ENCODE results near the gene RAB3IL1.
"Not testable (repeated sequence)": the region's sequence is repeated elsewhere in the genome, so short reads cannot be mapped to it uniquely, and the experiment has no call there.

The RAB3IL1 gene

DNA sequence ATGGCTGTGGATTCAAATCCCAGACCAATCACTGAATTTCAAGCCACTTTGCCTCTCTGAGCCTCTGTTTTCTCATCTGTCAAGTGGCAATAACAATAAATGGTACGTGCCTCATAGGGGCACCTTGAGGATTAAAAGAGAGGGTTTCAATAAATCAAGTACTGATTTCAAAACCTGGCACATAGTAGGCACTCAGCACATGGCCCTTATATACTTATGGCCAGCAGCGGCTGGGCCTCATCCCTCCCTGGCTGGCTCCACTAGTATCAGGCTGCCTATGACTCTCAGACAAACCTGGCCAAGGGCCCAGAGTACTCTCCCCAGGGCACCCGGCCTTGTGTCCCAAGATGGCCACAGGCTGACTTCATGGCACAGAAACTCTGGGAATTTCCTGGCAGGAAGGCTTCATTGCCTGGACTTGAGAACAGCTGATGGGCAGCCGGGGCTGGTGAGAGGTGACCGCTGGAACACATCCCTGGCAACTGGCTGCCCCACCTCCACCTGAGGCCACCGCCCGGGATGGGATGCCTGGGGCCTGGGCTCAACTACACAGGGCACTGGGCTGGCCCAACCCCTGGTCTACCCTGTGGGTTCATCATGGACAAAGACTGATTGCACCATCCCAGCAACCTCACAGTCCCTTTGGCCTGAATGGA is 29.4 kb downstream of the RAB3IL1 start:
- H3K4me1 ChIP-seq (ENCODE audit: control insufficient read depth, insufficient read depth, low read length): peaks cover 11% of the 10 kb centered on the region
- H3K4me3 ChIP-seq (ENCODE audit: insufficient read depth, low read depth, low read length): no peak overlapping the region
- H3K9me3 ChIP-seq (ENCODE audit: control insufficient read depth, low read length): no peaks in the 10 kb centered on the region
- no peaks in the 10 kb centered on the region for H3K36me3 ChIP-seq (ENCODE audit: control insufficient read depth, insufficient read depth, low read length)
- no peak overlapping the region for H3K27ac ChIP-seq (ENCODE audit: insufficient read depth, low read depth, low read length, poor library complexity, severe bottlenecking)
- 93% methylated on average over 7 of the region's 7 CpGs for WGBS, 2 experiments
- H3K27me3 ChIP-seq (ENCODE audit: control insufficient read depth, insufficient read depth, low read length, poor library complexity, severe bottlenecking): peaks cover 25% of the 10 kb centered on the region

DNA sequence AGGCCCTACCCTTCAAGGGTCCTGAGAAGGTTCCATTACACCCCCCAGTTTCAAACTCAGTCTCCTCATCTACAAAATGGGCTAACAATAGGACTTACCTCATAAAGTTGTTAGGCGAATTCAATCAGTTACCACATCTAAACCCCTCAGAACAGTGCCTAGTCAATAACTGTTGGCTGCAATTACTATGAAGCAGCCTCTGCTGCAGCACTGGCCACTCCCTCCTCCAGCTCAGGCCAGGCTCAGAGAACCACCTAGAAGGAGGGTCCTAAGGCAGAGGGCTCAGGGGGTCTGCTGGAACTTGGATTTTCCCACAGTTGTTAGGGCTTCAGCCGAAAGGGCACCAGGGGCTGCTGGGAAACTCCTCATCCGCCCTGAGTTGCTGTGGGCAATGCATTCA is 30.7 kb downstream of the RAB3IL1 start:
- Histone ChIP-seq H3K27ac (ENCODE audit: insufficient read depth, low read depth, low read length, poor library complexity, severe bottlenecking) (no peak overlapping the region), H3K27me3 (ENCODE audit: control insufficient read depth, insufficient read depth, low read length, poor library complexity, severe bottlenecking) (peaks cover 12% of the 10 kb centered on the region), H3K36me3 (ENCODE audit: control insufficient read depth, insufficient read depth, low read length) (no peaks in the 10 kb centered on the region), H3K4me3 (ENCODE audit: insufficient read depth, low read depth, low read length) (no peak overlapping the region), H3K4me1 (ENCODE audit: control insufficient read depth, insufficient read depth, low read length) (peaks cover 11% of the 10 kb centered on the region), H3K9me3 (ENCODE audit: control insufficient read depth, low read length) (no peaks in the 10 kb centered on the region)
- WGBS, 2 experiments: 91 to 93% methylated on average over 3 of the region's 3 CpGs

DNA sequence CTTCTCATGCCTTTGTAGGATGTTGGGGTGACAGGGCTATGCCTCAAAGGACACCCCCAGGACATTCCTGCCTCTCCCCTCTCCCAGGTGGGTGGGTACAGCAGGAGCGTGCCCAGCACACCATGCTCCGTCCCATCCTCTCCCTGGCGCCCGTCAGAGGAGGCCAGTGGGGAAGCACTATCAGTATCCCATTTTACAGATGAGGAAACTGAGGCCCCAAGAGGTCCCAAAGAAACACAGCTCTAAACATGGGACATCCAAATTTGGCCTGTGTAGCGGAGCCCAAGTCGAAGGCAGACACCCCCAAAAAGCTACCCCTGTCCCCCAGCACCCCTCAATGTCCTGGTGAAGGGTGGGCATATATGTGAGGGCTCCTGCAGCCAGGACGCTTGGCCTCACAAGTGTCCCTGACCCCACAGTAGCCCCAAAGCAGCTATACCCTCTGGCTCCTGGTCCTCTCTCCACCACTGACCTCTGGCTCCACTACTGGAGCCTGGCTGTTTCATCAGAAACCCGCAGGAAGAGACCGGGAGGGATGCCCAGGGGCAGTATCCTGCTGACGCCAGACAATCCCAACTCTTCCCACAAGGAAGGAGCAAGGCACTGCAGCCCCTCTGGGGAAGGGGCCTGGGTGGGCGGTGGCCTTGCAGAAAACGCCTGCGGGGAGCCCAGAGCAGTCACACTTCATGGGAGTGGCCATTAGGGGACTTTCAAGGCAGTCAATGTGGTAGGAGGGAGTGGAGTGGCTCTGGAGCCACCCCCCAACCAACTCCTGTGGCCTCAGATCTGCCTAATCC is 31.4 kb downstream of the RAB3IL1 start:
- no peaks in the 10 kb centered on the region for H3K36me3 ChIP-seq (ENCODE audit: control insufficient read depth, insufficient read depth, low read length)
- peaks cover 10% of the 10 kb centered on the region for H3K4me1 ChIP-seq (ENCODE audit: control insufficient read depth, insufficient read depth, low read length)
- H3K9me3 ChIP-seq (ENCODE audit: control insufficient read depth, low read length): no peaks in the 10 kb centered on the region
- H3K4me3 ChIP-seq (ENCODE audit: insufficient read depth, low read depth, low read length): no peak overlapping the region
- H3K27me3 ChIP-seq (ENCODE audit: control insufficient read depth, insufficient read depth, low read length, poor library complexity, severe bottlenecking): peaks cover 9% of the 10 kb centered on the region
- H3K27ac ChIP-seq (ENCODE audit: insufficient read depth, low read depth, low read length, poor library complexity, severe bottlenecking): no peak overlapping the region
- WGBS, 2 experiments: 89 to 90% methylated on average over 13 of the region's 13 CpGs

DNA sequence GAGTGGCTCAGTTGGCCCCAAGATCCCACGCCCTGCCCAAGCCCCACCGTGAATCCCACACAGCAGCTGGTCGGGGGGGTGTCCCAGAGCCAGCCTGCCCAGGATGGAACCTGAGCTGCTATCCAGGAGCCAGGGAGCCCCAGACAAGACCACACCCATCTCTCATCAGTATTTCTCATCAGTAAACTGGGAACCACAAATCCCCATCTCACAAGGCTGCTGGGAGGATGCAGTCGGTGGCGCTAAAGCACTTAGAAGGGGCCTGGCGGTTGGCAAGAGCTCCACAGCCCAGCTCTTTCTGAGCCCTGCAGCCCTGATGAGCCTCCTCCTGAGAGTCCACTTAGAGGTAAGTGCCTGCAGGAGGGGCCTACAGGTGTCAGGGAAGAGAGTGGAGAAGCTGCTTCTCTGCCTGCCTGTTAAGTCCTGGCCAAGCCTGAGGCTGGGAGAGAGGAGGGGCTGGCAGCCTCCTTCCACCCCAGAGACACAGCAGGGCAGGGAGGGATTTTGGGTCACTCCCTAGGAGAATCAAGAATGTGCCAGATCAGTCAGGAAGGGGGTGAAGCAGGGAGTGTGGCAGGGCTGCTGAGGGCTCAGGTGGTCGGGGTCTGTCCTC is 32.1 kb downstream of the RAB3IL1 start:
- H3K36me3 ChIP-seq (ENCODE audit: control insufficient read depth, insufficient read depth, low read length): no peaks in the 10 kb centered on the region
- H3K27me3 ChIP-seq (ENCODE audit: control insufficient read depth, insufficient read depth, low read length, poor library complexity, severe bottlenecking): peaks cover 2% of the 10 kb centered on the region
- H3K27ac ChIP-seq (ENCODE audit: insufficient read depth, low read depth, low read length, poor library complexity, severe bottlenecking): no peak overlapping the region
- WGBS, 2 experiments: 83 to 86% methylated on average over 7 of the region's 7 CpGs
- no peaks in the 10 kb centered on the region for H3K9me3 ChIP-seq (ENCODE audit: control insufficient read depth, low read length)
- H3K4me3 ChIP-seq (ENCODE audit: insufficient read depth, low read depth, low read length): no peak overlapping the region
- peaks cover 3% of the 10 kb centered on the region for H3K4me1 ChIP-seq (ENCODE audit: control insufficient read depth, insufficient read depth, low read length)

DNA sequence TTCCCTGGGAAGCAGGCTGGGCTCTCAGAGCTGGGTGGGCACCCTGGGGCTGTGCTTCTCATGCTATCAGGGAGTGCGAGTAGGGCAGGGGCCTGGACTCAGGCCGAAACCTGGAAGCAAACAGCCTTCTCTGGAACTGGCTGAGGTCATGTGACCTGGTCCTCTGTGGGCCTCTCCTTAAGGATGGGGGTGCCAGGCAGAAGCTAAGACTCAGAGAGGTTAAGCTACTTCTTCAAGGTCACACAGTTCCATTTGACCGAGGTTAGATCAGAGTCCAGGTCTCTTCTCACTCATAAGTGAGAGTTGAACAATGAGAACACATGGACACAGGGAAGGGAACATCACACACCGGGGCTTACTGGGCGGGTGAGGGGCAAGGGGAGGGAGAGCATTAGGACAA is 33.4 kb downstream of the RAB3IL1 start:
- 87 to 91% methylated on average over 5 of the region's 5 CpGs for WGBS, 2 experiments
- Histone ChIP-seq H3K4me1 (ENCODE audit: control insufficient read depth, insufficient read depth, low read length) (no peaks in the 10 kb centered on the region), H3K4me3 (ENCODE audit: insufficient read depth, low read depth, low read length) (no peak overlapping the region)

DNA sequence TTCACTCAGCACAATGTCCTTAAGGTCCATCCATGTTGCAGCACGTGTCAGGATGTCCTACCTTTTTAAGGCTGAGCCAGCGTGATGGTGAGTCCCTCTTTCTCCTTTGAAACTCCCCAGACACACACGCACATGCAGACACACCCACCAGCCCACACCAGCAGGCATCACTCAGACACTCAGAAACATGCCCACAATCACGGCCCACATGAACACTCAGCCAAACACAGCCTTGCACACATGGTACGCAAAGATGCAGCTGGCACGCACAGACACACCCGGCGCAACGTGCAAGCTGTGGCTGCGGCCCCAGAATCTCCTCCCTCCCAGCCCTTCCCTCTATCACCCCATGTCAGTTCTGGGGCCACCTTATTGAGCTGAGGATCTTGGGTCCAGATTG is 34.0 kb downstream of the RAB3IL1 start:
- Histone ChIP-seq H3K27ac (ENCODE audit: insufficient read depth, low read depth, low read length, poor library complexity, severe bottlenecking) (no peak overlapping the region), H3K4me1 (ENCODE audit: control insufficient read depth, insufficient read depth, low read length) (no peaks in the 10 kb centered on the region)

More for the DNA sequence above, 33.4 kb downstream of the RAB3IL1 start:
- Histone ChIP-seq H3K27me3 (ENCODE audit: control insufficient read depth, insufficient read depth, low read length, poor library complexity, severe bottlenecking) (no peaks in the 10 kb centered on the region), H3K9me3 (ENCODE audit: control insufficient read depth, low read length) (no peaks in the 10 kb centered on the region), H3K27ac (ENCODE audit: insufficient read depth, low read depth, low read length, poor library complexity, severe bottlenecking) (no peak overlapping the region), H3K36me3 (ENCODE audit: control insufficient read depth, insufficient read depth, low read length) (no peaks in the 10 kb centered on the region)

DNA sequence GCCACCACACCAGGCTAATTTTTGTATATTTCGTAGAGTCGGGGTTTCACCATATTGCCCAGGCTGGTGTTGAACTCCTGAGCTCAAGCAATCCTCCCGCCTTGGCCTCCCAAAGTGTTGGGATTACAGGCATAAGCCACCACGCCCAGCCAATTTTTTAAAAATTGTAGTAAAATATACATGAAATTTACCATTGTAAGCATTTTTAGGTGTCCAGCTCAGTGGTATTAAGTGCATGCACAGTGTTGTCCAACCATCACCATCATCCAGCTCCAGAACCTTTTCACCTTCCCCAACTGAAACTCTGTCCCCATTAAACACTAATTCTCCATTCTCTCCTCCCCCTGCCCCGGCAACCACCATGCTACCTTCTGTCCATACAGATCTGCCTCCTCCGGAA is 34.5 kb downstream of the RAB3IL1 start:
- 86 to 87% methylated on average over 6 of the region's 6 CpGs for WGBS, 2 experiments
- no peaks in the 10 kb centered on the region for H3K27me3 ChIP-seq (ENCODE audit: control insufficient read depth, insufficient read depth, low read length, poor library complexity, severe bottlenecking)

More for the DNA sequence above, 34.0 kb downstream of the RAB3IL1 start:
- Histone ChIP-seq H3K36me3 (ENCODE audit: control insufficient read depth, insufficient read depth, low read length) (no peaks in the 10 kb centered on the region), H3K27me3 (ENCODE audit: control insufficient read depth, insufficient read depth, low read length, poor library complexity, severe bottlenecking) (no peaks in the 10 kb centered on the region), H3K9me3 (ENCODE audit: control insufficient read depth, low read length) (no peaks in the 10 kb centered on the region), H3K4me3 (ENCODE audit: insufficient read depth, low read depth, low read length) (no peak overlapping the region)
- 93% methylated on average over 10 of the region's 10 CpGs for whole genome bisulfite sequencing, 2 experiments

DNA sequence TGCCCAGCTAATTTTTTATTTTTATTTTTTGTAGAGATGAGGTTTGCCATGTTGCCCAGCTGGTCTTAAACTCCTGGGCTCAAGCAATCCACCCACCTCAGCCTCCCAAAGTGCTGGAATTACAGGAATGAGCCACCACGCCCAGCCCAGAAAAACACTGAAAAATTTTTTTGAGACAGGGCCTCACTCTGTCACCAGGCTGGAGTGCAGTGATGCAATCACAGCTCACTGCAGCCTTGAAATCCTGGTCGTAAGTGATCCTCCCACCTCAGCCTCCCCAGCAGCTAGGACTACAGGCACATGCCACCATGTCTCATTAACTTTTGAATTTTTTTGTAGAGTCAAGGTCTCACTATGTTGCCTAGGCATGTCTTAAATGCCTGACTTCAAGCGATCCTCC is 35.1 kb downstream of the RAB3IL1 start:
- H3K4me1 ChIP-seq (ENCODE audit: control insufficient read depth, insufficient read depth, low read length); H3K36me3 ChIP-seq (ENCODE audit: control insufficient read depth, insufficient read depth, low read length); H3K9me3 ChIP-seq (ENCODE audit: control insufficient read depth, low read length); H3K4me3 ChIP-seq (ENCODE audit: insufficient read depth, low read depth, low read length); H3K27ac ChIP-seq (ENCODE audit: insufficient read depth, low read depth, low read length, poor library complexity, severe bottlenecking); H3K27me3 ChIP-seq (ENCODE audit: control insufficient read depth, insufficient read depth, low read length, poor library complexity, severe bottlenecking): not testable (repeated sequence)
- WGBS, 2 experiments: 89 to 94% methylated on average over 3 of the region's 3 CpGs

More for the DNA sequence above, 34.5 kb downstream of the RAB3IL1 start:
- Histone ChIP-seq H3K9me3 (ENCODE audit: control insufficient read depth, low read length) (no peaks in the 10 kb centered on the region), H3K36me3 (ENCODE audit: control insufficient read depth, insufficient read depth, low read length) (no peaks in the 10 kb centered on the region), H3K27ac (ENCODE audit: insufficient read depth, low read depth, low read length, poor library complexity, severe bottlenecking) (no peak overlapping the region), H3K4me1 (ENCODE audit: control insufficient read depth, insufficient read depth, low read length) (no peaks in the 10 kb centered on the region), H3K4me3 (ENCODE audit: insufficient read depth, low read depth, low read length) (no peak overlapping the region)

DNA sequence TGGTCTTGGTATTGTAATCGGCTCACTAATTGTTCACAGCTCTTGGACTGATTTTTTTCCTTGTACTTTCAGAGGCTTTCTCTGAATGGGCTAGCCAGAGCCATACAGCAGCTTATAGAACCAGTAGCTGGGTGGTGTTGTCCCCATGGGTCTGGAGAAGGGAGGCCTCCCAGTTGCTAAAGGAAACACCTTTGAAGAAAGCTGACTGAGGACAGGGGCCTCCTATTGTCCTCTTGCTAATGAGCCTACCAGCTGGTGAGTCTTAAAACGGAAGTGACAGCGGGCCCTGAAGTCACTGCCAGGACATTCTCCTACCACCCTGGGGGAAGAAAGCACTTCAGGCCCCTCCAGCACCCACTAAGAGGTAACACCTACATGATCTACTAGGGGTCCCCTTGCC is 36.0 kb downstream of the RAB3IL1 start:
- H3K27ac ChIP-seq (ENCODE audit: insufficient read depth, low read depth, low read length, poor library complexity, severe bottlenecking): no peak overlapping the region
- WGBS, 2 experiments: 34 to 36% methylated on average over 3 of the region's 3 CpGs
- H3K4me1 ChIP-seq (ENCODE audit: control insufficient read depth, insufficient read depth, low read length): no peaks in the 10 kb centered on the region
- H3K4me3 ChIP-seq (ENCODE audit: insufficient read depth, low read depth, low read length): no peak overlapping the region
- H3K9me3 ChIP-seq (ENCODE audit: control insufficient read depth, low read length): no peaks in the 10 kb centered on the region
- no peaks in the 10 kb centered on the region for H3K27me3 ChIP-seq (ENCODE audit: control insufficient read depth, insufficient read depth, low read length, poor library complexity, severe bottlenecking)
- H3K36me3 ChIP-seq (ENCODE audit: control insufficient read depth, insufficient read depth, low read length): no peaks in the 10 kb centered on the region

DNA sequence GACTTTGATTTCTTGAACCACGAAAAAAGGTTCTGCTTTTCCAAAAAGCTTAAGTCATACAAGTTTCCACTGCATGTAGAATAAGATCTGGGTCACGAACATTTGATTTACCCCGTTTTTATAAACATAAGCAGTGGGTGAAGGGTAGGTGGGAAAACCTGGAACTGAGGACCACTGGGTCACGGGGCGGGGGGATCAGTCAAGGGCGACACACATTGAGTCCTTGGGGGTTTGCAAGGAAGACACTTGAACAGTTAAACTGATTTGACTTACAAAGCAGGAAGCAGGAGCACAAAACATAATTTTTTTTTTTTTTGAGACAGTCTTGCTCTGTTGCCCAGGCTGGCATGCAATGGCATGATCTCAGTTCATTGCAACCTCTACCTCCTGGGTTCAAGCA is 36.9 kb downstream of the RAB3IL1 start:
- 93 to 95% methylated on average over 6 of the region's 6 CpGs for WGBS, 2 experiments
- Histone ChIP-seq H3K27ac (ENCODE audit: insufficient read depth, low read depth, low read length, poor library complexity, severe bottlenecking) (no peak overlapping the region), H3K4me3 (ENCODE audit: insufficient read depth, low read depth, low read length) (no peak overlapping the region), H3K9me3 (ENCODE audit: control insufficient read depth, low read length) (no peaks in the 10 kb centered on the region), H3K36me3 (ENCODE audit: control insufficient read depth, insufficient read depth, low read length) (no peaks in the 10 kb centered on the region), H3K27me3 (ENCODE audit: control insufficient read depth, insufficient read depth, low read length, poor library complexity, severe bottlenecking) (no peaks in the 10 kb centered on the region), H3K4me1 (ENCODE audit: control insufficient read depth, insufficient read depth, low read length) (no peaks in the 10 kb centered on the region)
